T-helper 1 cell treated with Interleukin-12 subunit alpha and Interleukin-12 subunit beta and Interleukin-4 antibody, amounts not matched to agents 30 ng/mL and 1 ng/mL, for 36 hours (primary cell): ENCODE results near the gene HLCS. TPM values are rescaled to one million over a fixed set of nuclear protein-coding genes. Genes with fewer than 3 reads are reported as not detected.
"Not testable (repeated sequence)": the region's sequence is repeated elsewhere in the genome, so short reads cannot be mapped to it uniquely, and the experiment has no call there.

ENCODE experiments used
- intact Hi-C: fragments of 100-400 bp; cut with micrococcal nuclease; formaldehyde crosslinking; loops from one replicate; pipeline ENCODE4 v1.15.1; 2024
- total RNA-seq: library from RNA; stranded (reverse); gene quantifications from 2 replicates; pipeline ENCODE4 v1.2.3, GENCODE V29; 2022

The HLCS gene
- total RNA-seq, result 16.2 and 18.1 TPM in 2 replicates

- intact Hi-C loops, result loop anchor here (1.0 to 5.0 kb wide), 8 partner anchors 11 to 645 kb away; partner anchors contain the start of genes CHAF1B, DYRK1A, MORC3 and PIGP
Measured at GRCh38 chr21:36966066-36966820, at the start of gene HLCS. Gene HLCS, minus strand, starts transcription at chr21:36966669. Its CDS starts 31 bp downstream, at chr21:36966638.

GRCh38 chr21:37009740-37010341, 43.4 kb upstream of the HLCS start:
- intact Hi-C loops, result loop anchor here (1.0 to 5.0 kb wide), 6 partner anchors 21 to 508 kb away; partner anchors contain the start of gene HLCS

GRCh38 chr21:37008724-37009123, 42.3 kb upstream of the HLCS start:
- intact Hi-C loops, result loop anchor here (2.0 kb wide), 1 partner anchor 32 kb away; no protein-coding TSS in a partner anchor

GRCh38 chr21:37006486-37007291, 40.2 kb upstream of the HLCS start, which contains the start of gene RIPPLY3:
Gene RIPPLY3, plus strand, starts transcription at chr21:37006702. Its CDS starts 71 bp downstream, at chr21:37006773.
- intact Hi-C loops, result loop anchor here (2.0 kb wide), 1 partner anchor 66 kb away; the partner anchor contains the start of genes PIGP and TTC3

- intact Hi-C loops, result loop anchor here (2.0 kb wide), 1 partner anchor 67 kb away; the partner anchor contains the start of genes PIGP and TTC3
Measured at GRCh38 chr21:37005548-37006485, 39.3 kb upstream of the HLCS start.

- intact Hi-C loops, result not testable (repeated sequence)
Measured at GRCh38 chr21:37003917-37004316, 37.4 kb upstream of the HLCS start.

- intact Hi-C loops, result not testable (repeated sequence)
Measured at GRCh38 chr21:37002851-37003250, 36.4 kb upstream of the HLCS start.

- intact Hi-C loops, result no loop called here
Measured at GRCh38 chr21:37001441-37001840, 35.0 kb upstream of the HLCS start.

GRCh38 chr21:37000381-37000780, 33.9 kb upstream of the HLCS start:
- intact Hi-C loops, result no loop called here

- intact Hi-C loops, result no loop called here
Measured at GRCh38 chr21:36999131-36999898, 32.8 kb upstream of the HLCS start.

GRCh38 chr21:36995285-36995684, 28.8 kb upstream of the HLCS start:
- intact Hi-C loops, result not testable (repeated sequence)

GRCh38 chr21:36994501-36995158, 28.2 kb upstream of the HLCS start:
- intact Hi-C loops, result no loop called here

- intact Hi-C loops, result no loop called here
Measured at GRCh38 chr21:36992671-36993070, 26.2 kb upstream of the HLCS start.

- intact Hi-C loops, result loop anchor here (1.0 kb wide), 1 partner anchor 83 kb away; the partner anchor contains the start of genes PIGP and TTC3
Measured at GRCh38 chr21:36990508-36991205, 24.2 kb upstream of the HLCS start.

GRCh38 chr21:36989699-36990507, 23.4 kb upstream of the HLCS start:
- intact Hi-C loops, result loop anchor here (1.0 to 5.0 kb wide), 12 partner anchors 13 to 1777 kb away; partner anchors contain the start of genes CHAF1B, DOP1B, DYRK1A and PIGP

- intact Hi-C loops, result loop anchor here (1.0 to 5.0 kb wide), 11 partner anchors 12 to 1778 kb away; partner anchors contain the start of genes CHAF1B, DOP1B, DYRK1A and VPS26C
Measured at GRCh38 chr21:36989199-36989698, 22.8 kb upstream of the HLCS start.

- intact Hi-C loops, result loop anchor here (2.0 to 5.0 kb wide), 6 partner anchors 234 to 1779 kb away; partner anchors contain the start of genes DOP1B, DYRK1A and VPS26C
Measured at GRCh38 chr21:36988536-36988935, 22.1 kb upstream of the HLCS start.
